HepG2 (cell line): ENCODE data around the gene VSNL1. TPM values are rescaled to one million over a fixed set of nuclear protein-coding genes. Genes with fewer than 3 reads are reported as not detected.

Source experiments
- KMT2A ChIP-seq: sonication (generic); formaldehyde crosslinking; IDR thresholded peaks from 2 replicates; pipeline ENCODE4 v1.4.0; 2020; ENCODE audit warnings: missing genetic modification reagents
- PLRG1 ChIP-seq: fragments of 450-650 bp; conservative IDR thresholded peaks from 2 replicates; pipeline ENCODE4 v1.6.1; 2016
- PRDM15 ChIP-seq: sonication (generic); formaldehyde crosslinking; IDR thresholded peaks from 2 replicates; pipeline ENCODE4 v1.4.0; 2020; ENCODE audit warnings: missing genetic modification reagents
- SAP130 ChIP-seq: IDR thresholded peaks from 2 replicates; pipeline ENCODE4 v1.6.1; 2016; ENCODE audit warnings: low read depth
- SMARCE1 ChIP-seq: fragments of 450-650 bp; IDR thresholded peaks from 2 replicates; pipeline ENCODE4 v1.6.1; 2017; ENCODE audit warnings: borderline replicate concordance
- SP1 ChIP-seq, 2 experiments: fragments of 450-650 bp in 1 of 2; sonication (generic) in 1 of 2; formaldehyde crosslinking in 1 of 2; IDR thresholded peaks; 2 replicates each; pipeline versions ENCODE4 v1.4.0 to v1.6.1; 2016 to 2020; ENCODE audit warnings: missing genetic modification reagents in 1 of 2
- SYNCRIP ChIP-seq: fragments of 200-400 bp; formaldehyde crosslinking; IDR thresholded peaks from 2 replicates; pipeline ENCODE4 v1.6.1; 2018; ENCODE audit warnings: mild to moderate bottlenecking, low read depth, low read length; ENCODE audit not compliant: insufficient read depth
- TARDBP ChIP-seq: sonication (generic); formaldehyde crosslinking; IDR thresholded peaks from 2 replicates; pipeline ENCODE4 v1.8.0; 2022; ENCODE audit warnings: mild to moderate bottlenecking, missing genetic modification reagents
- TBX3 ChIP-seq: fragments of 450-650 bp; IDR thresholded peaks from 2 replicates; pipeline ENCODE4 v1.6.1; 2017; ENCODE audit warnings: antibody characterized with exemption, mild to moderate bottlenecking, inconsistent platforms, borderline replicate concordance
- TFAP4 ChIP-seq: sonication (generic); IDR thresholded peaks from 2 replicates; pipeline ENCODE4 v1.6.1; 2016; ENCODE audit warnings: low read depth, borderline replicate concordance
- ZBTB38 ChIP-seq: sonication (generic); formaldehyde crosslinking; IDR thresholded peaks from 2 replicates; pipeline ENCODE4 v1.5.1; 2020; ENCODE audit warnings: mild to moderate bottlenecking, missing genetic modification reagents
- ZBTB7B ChIP-seq: sonication (generic); formaldehyde crosslinking; IDR thresholded peaks from 2 replicates; pipeline ENCODE4 v1.4.0; 2020; ENCODE audit warnings: missing genetic modification reagents
- ZFP1 ChIP-seq: IDR thresholded peaks from 2 replicates; pipeline ENCODE4 v1.6.1; 2016
- ZFX ChIP-seq: sonication (generic); formaldehyde crosslinking; IDR thresholded peaks from 2 replicates; pipeline ENCODE4 v1.4.0; 2020; ENCODE audit warnings: mild to moderate bottlenecking, low read depth, missing genetic modification reagents, moderate library complexity
- ZFYVE20 ChIP-seq: sonication (generic); formaldehyde crosslinking; IDR thresholded peaks from 2 replicates; pipeline ENCODE4 v1.8.0; 2023; ENCODE audit warnings: low read depth, mild to moderate bottlenecking, moderate library complexity, missing genetic modification reagents, borderline replicate concordance
- ZNF17 ChIP-seq: sonication (generic); formaldehyde crosslinking; IDR thresholded peaks from 2 replicates; pipeline ENCODE4 v1.5.0; 2020; ENCODE audit warnings: mild to moderate bottlenecking, missing genetic modification reagents
- ZNF225 ChIP-seq: sonication (generic); formaldehyde crosslinking; IDR thresholded peaks from 2 replicates; pipeline ENCODE4 v1.4.0; 2020; ENCODE audit warnings: mild to moderate bottlenecking, missing genetic modification reagents
- ZNF296 ChIP-seq: sonication (generic); formaldehyde crosslinking; conservative IDR thresholded peaks from 2 replicates; pipeline ENCODE4 v1.5.0; 2020; ENCODE audit warnings: mild to moderate bottlenecking, missing genetic modification reagents
- ZNF549 ChIP-seq: sonication (generic); formaldehyde crosslinking; IDR thresholded peaks from 2 replicates; pipeline ENCODE4 v1.5.0; 2020; ENCODE audit warnings: missing genetic modification reagents
- ZNF772 ChIP-seq: sonication (generic); formaldehyde crosslinking; IDR thresholded peaks from 2 replicates; pipeline ENCODE4 v1.5.0; 2020; ENCODE audit warnings: mild to moderate bottlenecking, missing genetic modification reagents
- ZSCAN5A ChIP-seq: sonication (generic); formaldehyde crosslinking; IDR thresholded peaks from 2 replicates; pipeline ENCODE4 v1.8.0; 2022; ENCODE audit warnings: mild to moderate bottlenecking, missing genetic modification reagents, borderline replicate concordance
- ZSCAN9 ChIP-seq: IDR thresholded peaks from 2 replicates; pipeline ENCODE4 v1.6.1; 2016; ENCODE audit warnings: borderline replicate concordance
- polyA plus RNA-seq, 8 experiments: library from polyadenylated mRNA; depleted of rRNA in 3 of 8; stranded (reverse) in 7 of 8; unstranded in 1 of 8; fragments of >200 nt; fragmentation: Illumina TruSeq in 4 of 8; extraction: Trizol in 4 of 8; gene quantifications; 2 replicates each; pipeline versions ENCODE4 v1.2.1 to v1.2.3, GENCODE V29; 2011 to 2016; ENCODE audit warnings: low read depth in 4 of 8, missing spikeins in 1 of 8, mixed read lengths in 1 of 8; ENCODE audit not compliant: insufficient read depth in 1 of 8
- total RNA-seq, 5 experiments: library from RNA; depleted of rRNA; stranded (reverse); fragments of >200 nt; fragmentation: Illumina TruSeq; extraction: Trizol; gene quantifications; 2 replicates each; pipeline ENCODE4 v1.2.3, GENCODE V29; 2016; ENCODE audit warnings: low read depth in 1 of 5

VSNL1 gene
- total and polyA plus RNA-seq, 2 of the 13 experiments (the other 11 are each of a cell fraction or from before 2014, with no cell fraction given), result 63.2 to 95.9 TPM

- TF ChIP-seq ZSCAN5A (CRISPR knock-in tag) (no peak; the same call in 1 of the 2 replicates), SAP130 (CRISPR knock-in tag) (peak; percentile 89), PLRG1 (no peak), SYNCRIP (no peak), SMARCE1 (no peak), TFAP4 (peak; percentile 41; the same call in 1 of the 2 replicates), ZFP1 (CRISPR knock-in tag) (0 out of 2 replicates have a peak, but pooled peaks have one; percentile 49), ZFYVE20 (no peak), TARDBP (peak; percentile 44), ZSCAN9 (CRISPR knock-in tag) (no peak), ZNF17 (CRISPR knock-in tag) (no peak), ZNF296 (CRISPR knock-in tag) (no peak), ZFX (CRISPR knock-in tag) (peak; percentile 77), PRDM15 (no peak), ZNF225 (CRISPR knock-in tag) (no peak), ZNF549 (no peak), SP1 (IDR thresholded peaks at IDR 0.05) (no peak), SP1 (CRISPR knock-in tag; IDR thresholded peaks at IDR 0.05) (no peak), ZBTB7B (CRISPR knock-in tag) (peak; percentile 61; the same call in 1 of the 2 replicates), TBX3 (no peak), ZBTB38 (CRISPR knock-in tag) (peak; percentile 78; the same call in 1 of the 2 replicates), ZNF772 (CRISPR knock-in tag) (no peak), KMT2A (CRISPR knock-in tag) (0 out of 2 replicates have a peak, but pooled peaks have one; percentile 36)
Observed at GRCh38 chr2:17578466-17578928, 38.0 kb downstream of the VSNL1 start (continued).
